Natural killer cell (primary cell): Measurements from ENCODE around the gene CADM4. TPM values are rescaled to one million over a fixed set of nuclear protein-coding genes. Genes with fewer than 3 reads are reported as not detected.

Experiments
- ATAC-seq, 3 donors: fragments of 150-1000 bp in 2 of 3; fragments of 200-7000 bp in 1 of 3; cut with Tn5 transposase; 1 replicate in 1 of 3; 2 replicates in 2 of 3; pipeline ENCODE4 v1.10.0; 2021; ENCODE audit warnings: mild to moderate bottlenecking in 2 of 3, moderate library complexity in 2 of 3
- DNase-seq, 2 donors: peaks; one replicate each; pipeline versions ENCODE4 v3.0.0 to v3.0.0-alpha.2; 2013 to 2021; ENCODE audit warnings: mixed read lengths in 1 of 2
- H3K27ac ChIP-seq: one replicate; pipeline ENCODE4 v1.5.1; 2013; ENCODE audit warnings: mild to moderate bottlenecking, low read length
- H3K27me3 ChIP-seq: one replicate; pipeline ENCODE4 v1.6.1; 2013; ENCODE audit warnings: low read length; ENCODE audit not compliant: control insufficient read depth, insufficient read depth
- H3K36me3 ChIP-seq: one replicate; pipeline ENCODE4 v1.6.1; 2013; ENCODE audit warnings: low read length; ENCODE audit not compliant: control insufficient read depth, insufficient read depth
- H3K4me1 ChIP-seq: one replicate; pipeline ENCODE4 v1.6.1; 2013; ENCODE audit warnings: low read length; ENCODE audit not compliant: control insufficient read depth, insufficient read depth
- H3K4me3 ChIP-seq: one replicate; pipeline ENCODE4 v1.5.1; 2013; ENCODE audit warnings: low read length
- H3K9me3 ChIP-seq: one replicate; pipeline ENCODE4 v1.6.1; 2013; ENCODE audit warnings: low read length; ENCODE audit not compliant: control insufficient read depth, insufficient read depth
- H3K27ac Mint-ChIP-seq, 2 donors: one replicate each; pipeline ENCODE4 v1.8.0; 2022; ENCODE audit warnings: mild to moderate bottlenecking in 2 of 2, mixed read lengths in 2 of 2, moderate library complexity in 1 of 2
- H3K27me3 Mint-ChIP-seq, 2 donors: one replicate each; pipeline ENCODE4 v1.8.0; 2022; ENCODE audit warnings: low read depth in 2 of 2, mixed read lengths in 2 of 2
- H3K36me3 Mint-ChIP-seq: one replicate; pipeline ENCODE4 v1.8.0; 2022; ENCODE audit warnings: mixed read lengths
- H3K4me1 Mint-ChIP-seq, 2 donors: one replicate each; pipeline ENCODE4 v1.8.0; 2022; ENCODE audit warnings: mixed read lengths in 2 of 2
- H3K4me3 Mint-ChIP-seq: one replicate; pipeline ENCODE4 v1.8.0; 2022; ENCODE audit warnings: mild to moderate bottlenecking, moderate library complexity, mixed read lengths
- H3K9me3 Mint-ChIP-seq, 2 donors: one replicate each; pipeline ENCODE4 v1.8.0; 2022; ENCODE audit warnings: mixed read lengths in 2 of 2
- WGBS: methylation state at CpG from one replicate; pipeline ENCODE4 v1.1.7; 2013; ENCODE audit warnings: missing lambda C conversion rate; ENCODE audit not compliant: insufficient coverage; 5-methylcytosine and 5-hydroxymethylcytosine counted together
- intact Hi-C: fragments of 100-400 bp; cut with micrococcal nuclease; formaldehyde crosslinking; loops from one replicate; pipeline ENCODE4 v1.14.2; 2022
- total RNA-seq, 4 donors: library from RNA; stranded (reverse); fragments of 120-200 nt in 1 of 4; gene quantifications; one replicate each; pipeline versions ENCODE4 v1.2.3 to v1.2.4, GENCODE V29; 2013 to 2022
- TF ChIP-seq, protein P1 (sequence below): fragments of 200-600 bp; IDR thresholded peaks from one replicate; pipeline ENCODE4 v1.8.0; 2022; ENCODE audit warnings: antibody characterized with exemption

Gene CADM4
- total RNA-seq, 3 donors from 2014 or later (not counting 1 experiment from before 2014, with no cell fraction given) = 0.19 to 0.38 TPM; not detected in 1

DNA sequence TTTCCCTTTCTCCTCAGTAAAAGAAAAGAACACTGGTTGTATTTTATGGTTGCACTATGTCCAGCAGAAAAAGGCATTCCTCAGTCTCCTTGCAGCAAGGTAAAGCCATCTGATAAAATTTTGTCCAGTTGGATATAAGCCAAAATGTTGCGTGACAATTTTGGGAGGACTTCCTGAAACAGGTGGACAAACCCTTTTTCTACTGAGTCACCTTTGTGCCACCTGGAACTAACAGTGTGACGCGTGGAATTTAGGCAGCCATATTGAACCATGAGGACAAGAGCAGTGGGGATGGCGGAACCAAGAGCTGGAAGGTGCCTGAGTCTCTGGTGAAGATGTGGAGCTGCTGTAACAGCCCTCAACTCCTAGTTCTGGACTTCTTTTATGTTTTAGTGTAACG lies 8.2 kb downstream of the CADM4 start:
- no peak for ATAC-seq
- H3K27ac ChIP-seq = no peak overlapping the region
- H3K36me3 ChIP-seq = no peaks in the 10 kb centered on the region
- no peaks in the 10 kb centered on the region for H3K27me3 ChIP-seq
- Mint-ChIP-seq H3K4me1 (peaks cover 0 to 9% of the 10 kb centered on the region in 2 donors), H3K36me3 (no peaks in the 10 kb centered on the region), H3K27me3 (peaks cover 9 to 22% of the 10 kb centered on the region in 2 donors), H3K9me3 (no peaks in the 10 kb centered on the region), H3K27ac (no peak overlapping the region), H3K4me3 (no peak overlapping the region)
- intact Hi-C loops = no loop called here
- TF ChIP-seq, protein P1, sequence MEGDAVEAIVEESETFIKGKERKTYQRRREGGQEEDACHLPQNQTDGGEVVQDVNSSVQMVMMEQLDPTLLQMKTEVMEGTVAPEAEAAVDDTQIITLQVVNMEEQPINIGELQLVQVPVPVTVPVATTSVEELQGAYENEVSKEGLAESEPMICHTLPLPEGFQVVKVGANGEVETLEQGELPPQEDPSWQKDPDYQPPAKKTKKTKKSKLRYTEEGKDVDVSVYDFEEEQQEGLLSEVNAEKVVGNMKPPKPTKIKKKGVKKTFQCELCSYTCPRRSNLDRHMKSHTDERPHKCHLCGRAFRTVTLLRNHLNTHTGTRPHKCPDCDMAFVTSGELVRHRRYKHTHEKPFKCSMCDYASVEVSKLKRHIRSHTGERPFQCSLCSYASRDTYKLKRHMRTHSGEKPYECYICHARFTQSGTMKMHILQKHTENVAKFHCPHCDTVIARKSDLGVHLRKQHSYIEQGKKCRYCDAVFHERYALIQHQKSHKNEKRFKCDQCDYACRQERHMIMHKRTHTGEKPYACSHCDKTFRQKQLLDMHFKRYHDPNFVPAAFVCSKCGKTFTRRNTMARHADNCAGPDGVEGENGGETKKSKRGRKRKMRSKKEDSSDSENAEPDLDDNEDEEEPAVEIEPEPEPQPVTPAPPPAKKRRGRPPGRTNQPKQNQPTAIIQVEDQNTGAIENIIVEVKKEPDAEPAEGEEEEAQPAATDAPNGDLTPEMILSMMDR = no peak
- DNase-seq = no peak
- H3K4me1 ChIP-seq = no peaks in the 10 kb centered on the region
- no peak overlapping the region for H3K4me3 ChIP-seq
- no peaks in the 10 kb centered on the region for H3K9me3 ChIP-seq
- 83% methylated on average over 5 of the region's 5 CpGs for WGBS

DNA sequence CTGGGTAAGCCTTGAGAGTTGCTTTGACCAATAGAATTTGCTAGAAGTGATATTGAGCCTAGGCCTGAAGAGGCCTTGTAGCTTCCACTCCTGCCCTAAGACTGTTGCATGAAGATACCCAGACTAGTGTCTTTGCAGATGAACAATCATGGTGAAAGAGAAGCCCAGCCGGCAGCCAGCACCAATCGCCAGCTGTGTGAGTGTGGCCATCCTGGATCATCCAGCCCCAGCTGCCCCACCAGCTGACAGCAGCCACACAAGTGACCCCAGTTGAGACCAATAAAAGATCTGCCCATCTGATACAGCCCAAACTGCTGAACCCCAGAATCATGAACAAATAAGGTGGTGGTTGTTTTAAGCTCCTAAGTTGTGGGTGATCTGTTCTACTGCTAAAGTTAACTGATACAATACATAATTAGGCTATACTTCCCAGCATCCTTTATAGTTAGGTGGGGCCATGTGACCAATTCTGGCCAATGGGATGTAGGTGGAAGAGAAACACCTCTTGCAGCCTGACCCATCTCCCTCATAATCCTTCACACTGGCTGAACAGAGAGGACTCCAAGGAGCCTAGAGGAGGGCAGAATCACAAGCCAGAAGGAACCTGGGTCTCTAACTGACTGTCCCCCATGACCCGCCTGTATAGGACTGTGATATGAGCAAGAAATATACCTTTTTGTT lies 10.9 kb downstream of the CADM4 start:
- H3K4me3 Mint-ChIP-seq = no peak overlapping the region
- no peak overlapping the region for H3K4me3 ChIP-seq
- H3K9me3 ChIP-seq = no peaks in the 10 kb centered on the region
- H3K4me1 ChIP-seq = peaks cover 11% of the 10 kb centered on the region
- WGBS = 94% methylated on average over 3 of the region's 3 CpGs
- no peaks in the 10 kb centered on the region for H3K36me3 Mint-ChIP-seq
- intact Hi-C loops = no loop called here
- no peak overlapping the region for H3K27ac Mint-ChIP-seq
- ATAC-seq (no peak), DNase-seq (no peak)
- no peaks in the 10 kb centered on the region for H3K36me3 ChIP-seq
- H3K27me3 ChIP-seq = peaks cover 4% of the 10 kb centered on the region
- H3K27me3 Mint-ChIP-seq = peaks cover 8 to 25% of the 10 kb centered on the region in 2 donors
- TF ChIP-seq, protein P1 = no peak
- no peaks in the 10 kb centered on the region for H3K9me3 Mint-ChIP-seq
- no peak overlapping the region for H3K27ac ChIP-seq
- H3K4me1 Mint-ChIP-seq = peaks cover 0 to 31% of the 10 kb centered on the region in 2 donors

DNA sequence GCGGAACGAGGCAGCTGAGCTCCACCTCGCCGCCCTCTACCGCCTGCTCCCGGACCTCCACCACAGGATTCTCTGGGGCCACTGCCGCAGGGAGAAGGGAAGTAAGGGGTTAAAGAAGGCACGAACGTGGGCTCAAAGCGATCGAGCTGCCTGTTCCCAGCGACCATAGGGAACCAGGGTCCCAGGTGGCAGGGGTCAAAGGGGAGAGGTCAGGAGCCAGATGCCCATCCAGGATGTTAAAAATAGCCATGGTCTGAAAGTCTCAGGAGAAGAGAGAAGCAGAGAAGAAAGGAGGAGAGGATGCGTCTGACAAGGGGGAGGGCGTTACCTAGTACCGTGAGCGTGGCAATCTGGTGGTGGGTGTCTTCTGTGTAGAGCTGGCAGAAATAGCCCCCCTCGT lies 12.8 kb downstream of the CADM4 start:
- 56% methylated on average over 17 of the region's 17 CpGs for whole genome bisulfite sequencing
- no peak overlapping the region for H3K4me3 ChIP-seq
- H3K27me3 ChIP-seq = peaks cover 4% of the 10 kb centered on the region
- Mint-ChIP-seq H3K9me3 (no peaks in the 10 kb centered on the region), H3K4me3 (no peak overlapping the region), H3K27ac (no peak overlapping the region), H3K27me3 (peaks cover 0 to 16% of the 10 kb centered on the region in 2 donors), H3K36me3 (no peaks in the 10 kb centered on the region), H3K4me1 (peaks cover 0 to 32% of the 10 kb centered on the region in 2 donors)
- intact Hi-C loops = no loop called here
- peaks cover 11% of the 10 kb centered on the region for H3K4me1 ChIP-seq
- no peaks in the 10 kb centered on the region for H3K9me3 ChIP-seq
- ATAC-seq = no peak
- DNase-seq = no peak
- no peaks in the 10 kb centered on the region for H3K36me3 ChIP-seq
- TF ChIP-seq, protein P1 = no peak
- no peak overlapping the region for H3K27ac ChIP-seq
